GM19452 (cell line): ENCODE measurements around the gene SFXN5.

Source experiments
- ATAC-seq: cut with Tn5 transposase; IDR thresholded peaks from one replicate; pipeline ENCODE4 v1.9.1; 2021; ENCODE audit not compliant: unreplicated experiment

The SFXN5 gene

GRCh38 chr2:72926811-72927465, 144.6 kb downstream of the SFXN5 start:
- no peak for ATAC-seq

DNA sequence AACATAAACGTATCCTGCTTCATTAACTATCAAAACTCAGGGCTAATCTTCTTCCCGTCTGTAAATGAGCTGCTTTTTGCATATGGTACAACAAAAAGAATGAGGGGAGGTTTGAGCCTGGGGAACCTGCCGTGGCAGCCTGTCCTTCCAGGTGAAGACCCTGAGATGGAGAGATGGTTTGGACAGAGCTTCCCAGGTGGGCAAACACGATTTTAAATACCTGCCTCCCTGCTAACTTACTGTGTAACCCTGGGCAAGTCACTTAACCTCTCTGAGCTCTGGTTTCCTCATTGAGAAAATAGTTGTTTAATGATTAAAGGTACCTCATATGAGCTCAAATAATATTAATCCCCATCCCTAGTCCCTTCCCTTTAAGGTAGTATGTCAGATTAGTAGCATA, 145.1 kb downstream of the SFXN5 start:
- ATAC-seq = no peak

DNA sequence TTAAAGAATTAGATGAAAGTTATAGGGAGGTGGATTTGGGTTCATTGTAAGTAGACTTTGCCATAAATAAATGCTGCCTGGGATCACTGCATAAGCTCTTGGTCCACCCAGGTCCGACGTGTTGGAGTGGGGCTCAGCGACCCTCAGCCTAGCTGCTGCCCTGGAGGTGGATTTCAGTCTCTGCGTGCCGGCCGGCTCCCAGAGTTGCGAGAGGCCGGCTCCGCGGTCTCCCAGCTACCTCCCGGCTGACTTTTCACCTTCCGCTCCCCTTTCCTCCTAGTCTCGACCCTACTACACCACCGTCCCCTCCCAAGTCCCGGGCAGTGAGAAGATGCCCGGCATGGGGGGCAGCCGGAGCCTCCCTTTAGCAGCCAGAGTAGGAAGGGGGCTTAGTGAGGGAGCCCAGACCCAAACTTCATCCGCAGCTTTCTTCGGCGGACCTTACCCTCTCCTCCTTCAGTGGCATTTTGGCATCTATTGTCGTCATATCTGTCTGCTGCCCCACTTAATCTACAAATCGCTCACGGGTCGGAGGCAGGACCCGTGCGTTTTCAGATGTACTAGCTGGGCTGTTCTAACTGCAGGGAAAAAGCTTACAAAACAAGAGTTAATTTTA, 146.1 kb downstream of the SFXN5 start:
- no peak for ATAC-seq

- ATAC-seq = no peak
These were observed 146.9 kb downstream of the SFXN5 start for GRCh38 chr2:72924353-72925240.

GRCh38 chr2:72923833-72924352, 147.6 kb downstream of the SFXN5 start:
- ATAC-seq = no peak

- ATAC-seq = no peak
These were observed 149.7 kb downstream of the SFXN5 start for GRCh38 chr2:72921853-72922252.

DNA sequence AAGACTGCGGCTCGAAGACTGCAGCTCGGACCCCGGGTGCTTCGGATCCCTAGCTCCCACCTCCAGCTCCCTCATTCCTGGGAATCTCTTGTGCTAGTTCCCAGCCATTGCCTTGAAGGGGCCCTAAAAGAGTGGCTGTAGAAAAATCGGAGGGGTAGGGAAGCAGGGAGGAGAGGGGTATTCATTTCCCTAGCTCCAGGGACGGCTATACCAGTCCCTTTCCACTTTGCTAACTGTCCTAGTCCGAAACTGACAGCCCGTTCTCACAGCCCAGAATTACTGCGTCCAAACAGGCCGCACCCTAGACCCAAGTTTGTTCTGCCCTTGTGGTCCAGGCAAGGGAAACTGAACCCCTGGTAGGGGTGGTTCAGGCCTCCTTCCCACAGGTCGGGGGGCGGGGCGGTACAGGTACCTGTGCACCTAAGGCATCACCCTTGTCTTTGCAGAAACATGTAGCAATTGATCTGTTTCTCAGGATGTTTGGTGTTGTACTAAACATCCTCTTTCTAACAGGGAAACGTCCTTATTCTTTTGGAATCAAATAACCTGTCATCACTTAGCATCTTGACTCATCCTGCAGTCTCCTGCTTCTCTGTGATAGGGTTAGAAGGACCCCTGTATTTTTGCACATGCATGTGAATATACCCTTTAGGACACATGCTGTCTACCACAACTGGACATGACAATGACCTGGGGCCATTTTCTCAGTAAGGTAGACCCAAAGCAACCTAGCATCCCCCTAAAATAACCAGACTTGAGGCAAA, 150.2 kb downstream of the SFXN5 start:
- no peak for ATAC-seq

DNA sequence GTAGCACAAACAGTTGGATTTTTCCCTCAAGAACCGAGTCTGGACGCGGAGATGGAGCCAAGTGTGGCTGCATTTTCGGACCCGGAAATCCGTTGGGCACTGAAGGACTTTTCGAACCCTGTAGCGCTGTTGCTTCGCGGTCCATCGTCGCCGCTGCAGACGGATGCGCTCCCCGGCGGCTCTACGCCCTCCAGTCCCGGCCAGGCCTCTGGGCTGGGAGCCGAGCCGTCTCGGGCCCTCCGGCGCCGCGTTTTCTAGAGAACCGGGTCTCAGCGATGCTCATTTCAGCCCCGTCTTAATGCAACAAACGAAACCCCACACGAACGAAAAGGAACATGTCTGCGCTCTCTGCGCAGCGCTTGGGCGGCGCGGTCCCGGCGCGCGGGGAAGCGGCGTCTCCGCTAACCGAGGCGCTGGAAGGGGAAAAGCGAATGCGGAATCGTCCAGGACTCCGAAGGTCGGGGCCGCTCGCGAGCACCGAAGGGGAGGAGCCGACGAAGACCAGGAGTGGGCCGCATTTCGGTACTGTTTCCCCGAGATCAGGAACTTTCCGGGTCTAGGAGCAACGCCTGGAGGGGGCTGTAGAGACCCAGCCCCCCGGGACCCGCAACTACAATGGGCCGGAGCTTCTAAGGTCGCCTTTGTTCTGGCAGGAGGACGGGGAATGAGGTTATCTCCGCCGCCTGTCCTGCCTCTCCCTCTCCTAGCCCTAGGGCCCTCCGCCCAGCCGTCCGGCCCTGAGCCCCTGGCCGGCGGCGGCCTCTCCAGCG, 151.0 kb downstream of the SFXN5 start:
- ATAC-seq = no peak

DNA sequence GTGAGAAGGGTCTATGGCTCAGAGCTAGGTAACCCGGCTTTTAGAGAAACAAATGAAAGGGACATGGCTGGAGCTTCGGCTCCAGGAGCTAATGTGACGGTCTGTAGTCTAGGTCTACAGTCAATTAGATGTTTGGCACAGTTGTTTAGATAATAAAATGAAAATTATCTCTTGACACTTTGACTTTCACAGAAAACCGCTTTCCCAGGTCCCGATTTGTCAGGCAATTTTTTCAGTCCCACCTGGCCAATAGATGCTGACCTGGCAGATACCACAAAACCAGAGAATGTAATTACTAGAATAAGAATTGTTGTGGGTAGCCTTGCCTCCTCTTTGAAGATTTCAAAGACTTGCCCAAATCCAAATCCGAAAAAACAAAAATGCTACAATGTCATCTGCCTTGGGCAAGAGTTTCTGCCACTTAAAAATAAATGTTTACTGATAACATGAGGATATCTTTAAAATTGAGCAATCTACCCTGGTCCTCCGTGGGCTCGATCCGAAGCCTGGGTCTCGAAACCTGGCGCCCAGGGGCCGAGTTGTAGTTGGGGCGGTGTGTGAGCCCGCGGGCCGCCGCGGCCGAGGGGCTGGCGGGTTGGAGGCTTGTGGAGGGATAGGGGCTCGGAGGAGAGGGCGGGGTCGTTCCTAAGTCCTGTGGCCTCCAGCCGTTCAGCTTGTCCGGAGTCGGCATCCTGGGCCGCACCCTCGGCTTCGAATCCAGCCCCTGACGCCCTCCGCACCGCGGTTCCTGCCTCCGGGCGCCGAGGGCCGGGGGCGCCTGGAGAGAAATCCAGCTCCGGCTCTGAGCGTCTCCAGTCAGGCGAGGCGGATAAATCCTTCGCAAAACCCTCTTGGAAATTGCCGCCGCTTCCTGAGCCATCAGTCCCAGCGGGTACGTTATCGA, 151.8 kb downstream of the SFXN5 start:
- no peak for ATAC-seq

DNA sequence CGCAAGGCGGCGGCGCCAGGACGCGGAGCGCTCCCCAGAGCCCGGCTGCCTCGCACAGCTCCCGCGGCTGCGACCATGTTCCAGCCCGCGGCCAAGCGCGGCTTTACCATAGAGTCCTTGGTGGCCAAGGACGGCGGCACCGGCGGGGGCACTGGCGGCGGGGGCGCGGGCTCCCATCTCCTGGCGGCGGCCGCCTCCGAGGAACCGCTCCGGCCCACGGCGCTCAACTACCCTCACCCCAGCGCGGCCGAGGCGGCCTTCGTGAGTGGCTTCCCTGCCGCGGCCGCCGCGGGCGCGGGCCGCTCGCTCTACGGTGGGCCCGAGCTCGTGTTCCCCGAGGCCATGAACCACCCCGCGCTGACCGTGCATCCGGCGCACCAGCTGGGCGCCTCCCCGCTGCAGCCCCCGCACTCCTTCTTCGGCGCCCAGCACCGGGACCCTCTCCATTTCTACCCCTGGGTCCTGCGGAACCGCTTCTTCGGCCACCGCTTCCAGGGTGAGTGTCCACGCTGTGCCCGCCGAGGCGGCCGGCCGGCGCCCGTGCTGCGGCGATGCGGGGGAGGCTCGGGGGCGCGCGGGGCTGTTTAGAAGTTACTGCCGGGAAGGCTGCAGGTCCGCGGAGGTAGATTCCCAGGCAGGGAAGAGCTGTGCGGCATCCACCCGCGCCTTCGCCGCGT, 153.5 kb downstream of the SFXN5 start:
- peak; percentile 23 for ATAC-seq

- peak; percentile 40 for ATAC-seq
These were observed 154.2 kb downstream of the SFXN5 start, which contains the start of gene EMX1 for GRCh38 chr2:72917138-72917876. EMX1 (plus strand) TSS chr2:72917519; CDS start chr2:72917853, 334 bp downstream.

GRCh38 chr2:72916743-72917137, 154.8 kb downstream of the SFXN5 start:
- ATAC-seq = no peak

DNA sequence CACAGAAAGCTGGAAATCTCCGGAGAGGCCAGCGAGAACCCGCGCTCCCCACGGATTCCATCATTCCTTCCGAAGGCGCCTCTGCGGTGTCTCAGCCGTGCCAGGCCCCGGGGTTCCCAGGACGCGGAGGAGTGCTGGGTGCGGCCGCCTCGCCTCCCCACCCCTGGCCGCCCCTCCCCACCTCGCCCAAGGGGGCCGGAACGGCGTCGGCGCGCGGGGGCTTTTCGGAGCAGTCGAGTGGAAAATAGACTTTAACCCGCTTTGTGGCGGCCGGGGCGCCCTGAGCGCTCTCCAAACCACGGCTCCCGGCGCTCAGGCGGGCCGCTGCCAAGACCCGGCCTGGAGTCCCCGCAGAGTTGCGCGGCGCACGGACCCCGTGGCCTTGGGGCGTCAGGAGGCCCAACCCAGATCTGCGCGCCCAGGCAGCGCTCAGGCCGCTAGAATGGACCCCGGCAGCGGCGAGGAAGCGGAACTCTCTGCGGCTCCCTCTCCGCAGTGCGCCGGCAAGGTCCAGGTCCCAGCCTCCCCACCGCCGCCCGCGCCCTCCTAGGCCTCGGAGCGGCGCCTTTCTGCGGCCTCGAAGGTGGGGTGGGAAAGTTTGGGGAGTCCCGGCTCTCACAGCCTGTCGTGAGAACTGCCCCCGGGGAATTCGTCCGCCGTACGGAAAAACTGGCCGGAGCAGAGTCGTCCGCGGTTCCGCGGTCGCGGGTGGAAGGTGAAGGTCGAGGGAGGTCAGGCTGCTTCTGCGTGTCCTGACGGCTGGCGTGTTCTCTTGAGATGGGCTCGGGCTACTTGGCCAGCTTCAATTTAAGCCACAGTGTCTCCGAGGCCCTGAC, 155.4 kb downstream of the SFXN5 start:
- peak; percentile 64 for ATAC-seq

GRCh38 chr2:72915320-72915906, 156.1 kb downstream of the SFXN5 start:
- no peak for ATAC-seq

DNA sequence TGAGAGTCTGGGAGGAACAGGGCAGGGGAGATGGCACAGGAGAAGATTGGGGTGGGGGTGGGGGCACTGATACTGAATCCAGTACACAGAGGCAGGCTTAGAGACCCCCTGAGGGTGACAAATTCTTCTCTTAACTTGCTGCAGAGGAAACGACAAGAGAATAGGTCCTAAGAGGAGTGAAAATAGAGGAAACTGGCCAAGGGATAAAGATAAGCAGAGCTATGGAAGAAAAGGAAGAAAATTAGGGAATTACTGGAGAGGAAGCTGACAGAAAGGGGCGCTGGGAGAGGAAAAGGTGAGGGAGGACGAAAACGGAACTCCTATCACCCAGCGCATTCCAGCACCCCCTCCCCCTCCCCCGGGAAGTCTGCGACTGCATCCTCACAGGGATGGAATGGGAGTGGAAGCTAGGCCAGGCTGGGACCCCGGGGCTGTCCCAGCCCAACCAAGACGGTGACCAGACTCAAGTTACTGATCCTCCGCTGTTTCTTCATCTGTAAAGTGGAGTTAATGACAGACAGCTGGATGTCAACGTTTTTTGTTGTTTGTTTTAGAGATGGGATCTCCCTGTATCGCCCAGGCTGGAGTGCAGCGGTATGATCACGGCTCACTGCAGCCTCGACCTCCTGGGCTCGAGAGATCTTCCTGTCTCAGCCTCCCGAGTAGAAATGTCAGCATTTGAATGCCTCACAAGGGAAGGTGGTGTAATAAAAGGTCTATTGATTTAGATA, 156.8 kb downstream of the SFXN5 start:
- no peak for ATAC-seq

DNA sequence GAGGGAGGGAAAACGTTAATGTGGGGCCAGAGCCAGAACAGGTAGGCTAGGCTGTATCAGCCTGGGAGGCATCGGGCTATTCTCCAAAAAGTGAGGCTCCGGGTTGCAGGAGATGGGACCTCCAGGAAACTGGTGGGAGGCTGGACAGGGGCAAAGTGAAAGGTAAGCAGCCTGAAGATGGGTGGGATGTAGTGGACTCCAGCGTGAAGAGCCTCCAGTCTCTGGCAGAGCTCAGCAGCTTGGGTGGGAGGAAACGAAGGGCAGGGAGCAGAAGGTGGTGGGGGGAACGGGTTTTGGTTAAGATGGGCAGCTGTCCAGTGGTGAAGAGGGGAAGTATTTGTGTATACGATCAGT, 157.3 kb downstream of the SFXN5 start:
- ATAC-seq = no peak
